Activated CD4-positive, alpha-beta T cell treated with anti-CD3 and anti-CD28 coated beads for 48 hours (primary cell): Measurements from ENCODE around the gene NCK2.

Source experiments
- DNase-seq: peaks from one replicate; pipeline ENCODE4 v3.0.0-alpha.2; 2020

NCK2 gene

GRCh38 chr2:105794926-105795574, 50.3 kb downstream of the NCK2 start:
- DNase-seq = no peak

GRCh38 chr2:105795575-105795934, 50.8 kb downstream of the NCK2 start:
- DNase-seq = peak; percentile 48

- DNase-seq = peak; percentile 55
Observed at GRCh38 chr2:105796131-105796638, 51.5 kb downstream of the NCK2 start.

- no peak for DNase-seq
Observed at GRCh38 chr2:105796791-105797190, 52.1 kb downstream of the NCK2 start.

- DNase-seq = peak; percentile 53
Observed at GRCh38 chr2:105797298-105797819, 52.6 kb downstream of the NCK2 start.

GRCh38 chr2:105798595-105798994, 53.9 kb downstream of the NCK2 start:
- DNase-seq = peak; percentile 54

- DNase-seq = no peak
Observed at GRCh38 chr2:105800036-105800713, 55.5 kb downstream of the NCK2 start.

- DNase-seq = no peak
Observed at GRCh38 chr2:105800953-105801635, 56.4 kb downstream of the NCK2 start.

GRCh38 chr2:105801961-105802360, 57.2 kb downstream of the NCK2 start:
- DNase-seq = no peak

GRCh38 chr2:105802587-105802986, 57.9 kb downstream of the NCK2 start:
- DNase-seq = peak; percentile 78

- DNase-seq = peak; percentile 56
Observed at GRCh38 chr2:105803337-105803736, 58.6 kb downstream of the NCK2 start.

GRCh38 chr2:105803773-105804172, 59.1 kb downstream of the NCK2 start:
- no peak for DNase-seq

GRCh38 chr2:105804266-105804665, 59.6 kb downstream of the NCK2 start:
- DNase-seq = no peak

- DNase-seq = peak; percentile 61
Observed at GRCh38 chr2:105806996-105807395, 62.3 kb downstream of the NCK2 start.

- DNase-seq = no peak
Observed at GRCh38 chr2:105808423-105809096, 63.8 kb downstream of the NCK2 start.

- peak; percentile 58 for DNase-seq
Observed at GRCh38 chr2:105809097-105809473, 64.4 kb downstream of the NCK2 start.

GRCh38 chr2:105809723-105810122, 65.0 kb downstream of the NCK2 start:
- no peak for DNase-seq

- no peak for DNase-seq
Observed at GRCh38 chr2:105812180-105813044, 67.7 kb downstream of the NCK2 start.

- no peak for DNase-seq
Observed at GRCh38 chr2:105813045-105813315, 68.3 kb downstream of the NCK2 start.

- no peak for DNase-seq
Observed at GRCh38 chr2:105813405-105813804, 68.7 kb downstream of the NCK2 start.

GRCh38 chr2:105814291-105814940, 69.7 kb downstream of the NCK2 start:
- no peak for DNase-seq

- no peak for DNase-seq
Observed at GRCh38 chr2:105815401-105815800, 70.7 kb downstream of the NCK2 start.
